ENCODE data around the gene NSD2.

The NSD2 gene

DNA sequence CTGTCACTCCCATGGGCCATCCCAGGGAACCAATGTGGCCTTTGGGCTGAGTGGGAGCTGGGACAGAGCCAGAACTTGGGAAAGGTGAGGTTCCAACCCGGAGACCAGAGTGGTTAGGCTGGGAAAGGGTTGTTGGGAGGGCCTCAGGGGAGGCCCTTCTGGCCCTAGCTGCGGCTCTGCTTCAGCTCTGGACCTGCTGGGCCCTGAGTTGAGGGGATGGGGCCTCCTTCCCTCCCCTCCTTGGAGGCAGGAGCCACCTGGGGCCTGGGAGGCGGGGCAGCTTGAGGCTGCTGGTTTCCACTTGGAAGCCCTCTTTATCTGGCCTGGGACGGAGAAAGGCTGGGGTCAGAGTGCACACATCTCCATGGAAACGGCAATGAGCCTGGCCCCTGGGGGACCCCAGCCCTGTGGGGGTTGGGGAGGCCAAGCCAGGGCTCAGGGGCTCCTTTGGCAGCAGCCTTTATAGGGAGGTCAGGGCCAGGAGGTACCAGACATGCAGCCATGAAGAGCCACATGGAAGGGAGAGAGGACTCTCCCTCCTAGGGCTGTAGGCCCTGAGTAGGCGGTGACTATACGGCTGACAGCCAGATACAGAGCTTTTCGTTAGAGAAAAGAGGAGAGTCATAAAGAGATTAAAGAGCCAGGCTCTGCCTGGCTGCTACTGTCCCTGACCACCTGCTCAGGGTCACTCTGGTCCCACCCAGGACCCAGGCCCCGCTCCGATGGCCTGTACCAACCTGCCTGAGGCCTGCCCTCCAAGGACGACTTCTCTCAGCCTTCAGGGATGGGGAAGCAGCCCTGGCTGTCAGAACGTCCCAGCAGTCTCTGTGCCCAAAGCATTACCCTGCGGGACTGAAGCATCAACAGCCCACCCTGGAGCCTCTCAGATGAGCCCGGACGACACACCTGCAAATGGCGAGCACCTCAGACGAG lies 6.9 kb upstream of the NSD2 start:
- DNase-seq, result no peak

DNA sequence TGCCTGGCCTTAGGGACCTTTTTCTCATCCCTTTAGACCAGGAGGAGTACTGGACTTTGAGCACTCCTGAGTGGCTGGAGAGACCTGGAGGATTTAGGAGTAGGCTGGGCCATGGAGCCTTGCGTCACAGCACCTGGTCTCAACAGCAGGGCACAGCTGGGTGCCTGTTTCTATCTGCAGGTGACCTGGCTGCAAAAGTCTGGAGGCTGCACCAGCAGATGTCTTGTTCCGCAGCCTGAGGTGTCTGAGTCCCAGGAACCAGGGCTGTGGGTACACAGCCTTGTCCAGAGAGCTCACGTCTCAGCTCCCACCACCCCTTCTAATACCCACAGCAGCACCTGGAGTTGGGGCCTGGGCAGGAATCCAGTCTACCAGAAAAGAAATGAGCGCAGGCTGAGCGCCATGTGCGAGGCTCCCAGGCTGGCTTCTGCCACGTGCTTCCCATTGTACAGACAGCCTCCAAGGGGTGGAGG lies 5.0 kb upstream of the NSD2 start:
- no peak for DNase-seq

GRCh38 chr4:1868293-1868692 lies 2.9 kb upstream of the NSD2 start:
- DNase-seq, result no peak

DNA sequence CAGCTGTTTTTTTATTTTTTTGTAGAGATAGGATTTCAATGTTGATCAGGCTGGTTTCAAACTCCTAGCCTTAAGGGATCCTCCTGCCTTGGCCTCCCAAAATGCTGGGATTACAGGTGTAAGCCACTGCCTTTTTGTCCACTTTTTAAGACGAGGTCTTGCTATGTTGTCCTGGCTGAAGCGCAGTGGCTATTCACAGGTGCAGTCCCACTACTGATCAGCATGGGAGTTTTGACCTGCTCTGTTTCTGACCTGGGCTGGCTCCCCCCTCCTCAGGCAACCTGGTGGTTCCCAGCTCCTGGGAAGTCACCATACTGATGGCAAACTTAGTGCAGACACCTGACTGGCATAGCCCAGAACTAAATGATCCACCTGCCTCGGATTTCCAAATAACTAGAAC lies 2.3 kb upstream of the NSD2 start:
- no peak for DNase-seq

GRCh38 chr4:1869530-1870327 lies 1.5 kb upstream of the NSD2 start:
- DNase-seq, result no peak

DNA sequence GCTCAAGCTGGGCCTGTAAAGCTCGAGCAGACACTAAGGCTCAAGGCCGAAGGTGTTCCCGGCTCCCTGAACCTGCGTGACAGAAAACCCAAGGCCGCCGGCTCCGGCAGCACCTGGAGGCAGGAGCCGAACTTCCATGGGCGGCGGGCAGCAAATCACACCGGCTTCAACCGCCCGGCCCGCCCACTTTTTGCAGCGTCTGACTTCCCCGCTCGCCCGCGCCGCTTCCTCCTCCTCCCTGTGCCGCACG lies 940 bp upstream of the NSD2 start:
- peak; percentile 86 for DNase-seq

- DNase-seq, result no peak
These were observed 353 bp downstream of the NSD2 start for GRCh38 chr4:1871471-1872021.

- DNase-seq, result no peak
These were observed 1.7 kb downstream of the NSD2 start for GRCh38 chr4:1872870-1873269.

- no peak for DNase-seq
These were observed 2.1 kb downstream of the NSD2 start for GRCh38 chr4:1873291-1873690.

- DNase-seq, result no peak
These were observed 2.6 kb downstream of the NSD2 start for GRCh38 chr4:1873776-1874175.

GRCh38 chr4:1874201-1874600 lies 3.0 kb downstream of the NSD2 start:
- DNase-seq, result no peak

GRCh38 chr4:1879485-1879884 lies 8.3 kb downstream of the NSD2 start:
- DNase-seq, result no peak

GRCh38 chr4:1880332-1880731 lies 9.1 kb downstream of the NSD2 start:
- no peak for DNase-seq

DNA sequence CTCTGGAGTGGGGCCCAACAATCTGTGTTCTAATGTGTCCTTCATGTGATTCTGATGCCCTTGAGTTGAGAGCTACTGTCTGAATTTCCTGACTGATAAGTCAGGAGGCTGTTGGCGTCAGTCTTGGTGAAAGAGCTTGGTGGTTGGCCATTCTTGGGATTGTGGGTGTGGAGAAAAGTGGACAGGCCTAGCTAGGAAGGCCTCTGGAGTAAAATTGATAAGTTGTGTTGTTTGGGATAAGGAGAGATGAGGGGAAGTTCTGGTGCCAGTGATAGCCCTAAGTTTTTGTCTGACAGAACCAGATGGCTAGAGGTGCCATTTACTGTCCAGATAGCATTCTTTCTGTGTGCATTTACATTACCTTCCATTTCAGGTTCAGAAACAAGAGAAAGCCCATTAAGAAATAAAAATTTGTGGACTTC lies 11.7 kb downstream of the NSD2 start:
- no peak for DNase-seq

DNA sequence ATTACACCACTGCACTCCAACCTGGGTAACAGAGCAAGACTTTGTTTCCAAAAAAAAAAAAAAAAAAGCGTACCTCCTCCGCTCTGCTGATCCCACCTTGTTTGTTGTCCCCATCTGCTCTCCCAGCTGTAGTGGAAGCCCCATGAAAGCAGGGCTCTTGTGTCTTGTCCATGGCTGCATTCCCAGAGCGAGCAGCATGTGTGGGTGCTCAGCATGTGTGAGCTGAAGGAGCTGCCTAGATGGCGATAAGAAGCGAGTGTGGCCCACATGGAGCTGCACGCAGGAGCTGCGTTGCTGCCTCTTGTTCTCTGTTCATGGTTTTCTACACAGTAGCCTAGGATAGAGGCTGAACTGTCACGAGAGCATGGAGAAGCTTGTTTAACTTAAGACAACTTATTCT lies 12.4 kb downstream of the NSD2 start:
- no peak for DNase-seq

DNA sequence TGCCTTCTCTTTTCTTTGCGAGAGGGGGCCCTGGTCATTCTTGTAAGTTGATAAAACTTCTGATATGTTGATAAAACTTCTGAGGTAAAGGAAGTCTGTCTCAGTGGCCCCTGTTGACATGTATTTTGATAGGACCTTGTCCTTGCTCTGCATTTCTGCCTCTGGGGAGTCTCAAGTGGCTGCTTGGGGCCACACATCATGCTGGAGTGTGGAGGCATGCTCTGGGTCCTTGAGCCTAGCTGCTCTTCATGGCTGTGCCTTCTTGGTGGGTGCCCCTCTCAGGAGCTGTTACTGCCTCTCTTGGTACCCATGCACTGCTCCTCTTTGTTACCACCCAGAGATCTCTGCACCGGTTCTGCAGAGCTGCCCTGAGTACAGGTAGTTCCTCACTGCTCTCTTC lies 14.2 kb downstream of the NSD2 start:
- DNase-seq, result no peak

- no peak for DNase-seq
These were observed 15.9 kb downstream of the NSD2 start for GRCh38 chr4:1887052-1887451.

- DNase-seq, result no peak
These were observed 19.9 kb downstream of the NSD2 start for GRCh38 chr4:1890979-1891570.

GRCh38 chr4:1895971-1896657 lies 24.9 kb downstream of the NSD2 start:
- no peak for DNase-seq

GRCh38 chr4:1896658-1896991 lies 25.4 kb downstream of the NSD2 start:
- no peak for DNase-seq

DNA sequence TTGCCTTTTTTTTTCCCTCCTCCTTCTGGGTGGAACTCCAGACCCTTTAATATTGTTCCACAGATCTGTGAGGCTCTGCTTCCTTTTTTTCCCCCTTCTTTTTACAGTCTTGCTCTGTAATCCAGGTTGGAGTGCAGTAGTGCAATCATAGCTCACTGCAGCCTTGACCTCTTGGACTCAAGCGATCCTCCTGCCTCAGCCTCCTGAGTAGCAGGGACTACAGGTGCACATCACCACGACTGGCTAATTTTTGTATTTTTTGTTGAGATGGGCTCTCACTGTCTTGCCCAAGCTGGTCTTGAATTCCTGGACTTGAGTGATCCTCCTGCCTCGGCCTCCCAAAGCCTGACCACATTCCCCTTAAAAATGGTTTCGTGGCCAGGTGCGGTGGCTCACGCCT lies 26.8 kb downstream of the NSD2 start:
- no peak for DNase-seq

DNA sequence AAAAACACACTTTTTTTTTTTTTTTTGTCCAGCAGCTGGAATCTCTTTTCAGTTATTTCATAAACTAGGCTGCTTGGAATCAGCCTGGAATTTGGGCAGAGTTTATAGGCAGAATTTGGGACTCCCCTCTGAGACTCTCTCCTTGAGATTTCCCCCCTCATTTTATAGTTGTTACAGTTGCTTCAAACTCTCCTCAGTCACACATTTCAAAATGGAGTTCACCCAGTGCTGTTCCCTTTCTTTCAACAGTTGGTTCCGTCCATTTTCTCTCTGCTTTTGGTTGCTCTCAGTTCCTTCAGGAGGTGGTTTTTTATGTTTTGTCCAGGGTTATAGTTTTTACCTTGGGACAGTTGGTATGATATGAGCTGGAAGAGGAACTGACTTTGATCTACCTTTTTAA lies 27.5 kb downstream of the NSD2 start:
- DNase-seq, result no peak

Data from activated CD4-positive, CD25-positive, alpha-beta regulatory T cell treated with anti-CD3 and anti-CD28 coated beads, Interleukin-2, amount 50 U/mL, for 72 hours (primary cell).